Kidney capillary endothelial cell (primary cell): Measurements from ENCODE around the gene STXBP6.

Source experiments
- DNase-seq: peaks from one replicate; pipeline ENCODE4 v3.0.0-alpha.2; 2018; ENCODE audit warnings: low spot score

Gene STXBP6

GRCh38 chr14:24915403-24915921 is 134.5 kb downstream of the STXBP6 start:
- no peak for DNase-seq

DNA sequence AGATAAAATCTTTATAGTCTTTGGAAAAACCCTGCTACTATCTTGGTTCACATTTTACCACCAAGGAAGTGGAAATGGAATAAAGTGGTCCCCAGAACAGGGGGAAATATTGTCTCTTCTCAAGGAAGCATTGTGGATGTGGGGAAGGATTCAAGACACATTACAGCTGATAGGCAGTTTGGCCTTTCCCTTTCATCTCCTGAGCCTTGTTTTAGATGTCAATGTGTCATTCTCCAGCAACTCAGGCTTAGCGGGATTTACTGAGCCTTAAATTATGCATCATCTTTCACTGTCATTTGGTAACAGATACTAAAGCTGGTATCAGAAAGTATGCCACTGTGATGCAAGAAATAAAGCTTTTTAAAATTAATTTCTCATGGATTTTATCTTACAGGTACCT is 136.2 kb downstream of the STXBP6 start:
- no peak for DNase-seq

DNA sequence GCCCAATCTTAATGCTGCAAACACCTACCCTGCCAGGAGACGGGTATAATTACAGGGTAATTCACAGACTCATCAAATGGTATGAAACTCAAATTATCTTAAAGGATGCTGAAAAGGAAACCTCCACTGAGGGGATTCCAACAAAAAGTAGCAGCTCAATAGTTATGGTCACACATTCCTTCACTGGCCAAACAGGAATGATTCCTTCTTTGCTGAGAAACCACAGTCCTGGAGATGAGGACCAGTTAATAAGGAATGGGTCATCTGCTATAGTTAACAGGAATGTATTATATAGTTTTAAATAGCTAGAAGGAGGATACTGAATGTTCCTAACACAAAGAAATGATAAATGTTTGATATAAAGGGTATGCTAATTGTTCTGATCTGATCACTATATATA is 136.9 kb downstream of the STXBP6 start:
- DNase-seq, result no peak

DNA sequence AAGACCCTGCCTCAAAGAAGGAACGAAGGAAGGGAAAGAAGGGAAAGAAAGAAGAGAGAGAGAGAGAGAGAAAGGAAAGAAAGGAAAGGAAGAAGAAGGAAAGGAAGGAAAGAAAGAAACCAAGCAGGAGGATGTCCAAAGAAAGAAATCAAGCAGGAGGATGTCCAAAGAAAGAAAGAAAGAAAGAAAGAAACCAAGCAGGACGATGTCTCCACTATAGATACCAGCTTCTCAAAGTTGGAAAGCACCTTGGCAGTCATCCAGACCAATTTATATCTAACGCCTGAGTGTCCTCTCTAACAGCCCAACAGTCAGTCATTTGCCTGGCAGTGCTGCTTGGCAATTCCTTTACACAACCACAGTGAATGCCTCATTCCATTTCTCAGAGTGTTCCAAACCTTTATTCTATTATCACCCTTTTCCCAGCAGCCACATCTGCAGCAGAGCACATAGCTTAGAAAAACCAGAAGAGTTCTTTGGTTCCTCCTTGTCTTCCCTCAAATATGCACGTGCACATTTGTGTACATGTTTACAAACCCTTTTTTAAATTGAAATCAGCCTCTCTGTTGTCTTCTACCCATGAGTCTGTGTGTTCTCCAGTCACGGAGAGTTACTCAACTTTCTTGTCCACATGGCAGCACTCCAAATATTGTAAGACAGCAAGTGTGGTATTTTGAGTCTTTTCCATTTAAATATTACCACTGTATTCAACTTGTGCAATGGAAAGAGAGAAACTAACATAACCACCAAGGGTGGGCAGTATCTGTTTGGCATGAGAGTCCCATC is 138.4 kb downstream of the STXBP6 start:
- no peak for DNase-seq

GRCh38 chr14:24910408-24910986 is 139.4 kb downstream of the STXBP6 start:
- DNase-seq, result no peak

GRCh38 chr14:24909523-24910302 is 140.2 kb downstream of the STXBP6 start:
- no peak for DNase-seq

DNA sequence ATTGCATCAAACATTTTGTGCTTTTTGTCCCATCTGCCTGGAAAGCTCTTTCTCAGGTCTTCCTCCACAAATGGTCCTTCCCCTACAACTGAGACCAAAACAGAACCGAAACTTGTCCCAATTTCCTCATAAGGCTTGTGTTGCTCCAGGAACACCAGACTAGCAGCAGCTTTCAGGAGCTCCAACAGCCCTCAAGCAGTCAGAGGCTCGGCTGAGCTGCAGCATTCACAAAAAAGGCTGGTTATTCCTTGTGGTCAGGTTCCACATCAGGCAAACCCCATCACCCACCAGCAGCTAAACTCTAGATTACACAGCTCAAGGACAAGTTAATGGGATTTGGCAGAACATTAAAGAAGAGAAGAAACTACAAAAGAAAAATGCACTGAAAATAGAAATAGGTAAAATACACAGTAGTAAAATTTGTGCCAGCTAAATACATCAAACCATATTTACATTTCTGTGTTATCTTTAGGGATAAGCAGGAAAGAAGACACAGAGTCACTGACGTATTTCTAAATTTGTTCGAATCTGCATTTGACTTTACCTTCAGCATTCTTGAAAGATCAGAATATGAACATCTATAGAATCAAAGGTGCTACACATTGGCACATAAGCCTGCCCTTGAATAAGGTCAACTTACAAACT is 141.2 kb downstream of the STXBP6 start:
- DNase-seq, result no peak

GRCh38 chr14:24904533-24904932 is 145.4 kb downstream of the STXBP6 start:
- no peak for DNase-seq

DNA sequence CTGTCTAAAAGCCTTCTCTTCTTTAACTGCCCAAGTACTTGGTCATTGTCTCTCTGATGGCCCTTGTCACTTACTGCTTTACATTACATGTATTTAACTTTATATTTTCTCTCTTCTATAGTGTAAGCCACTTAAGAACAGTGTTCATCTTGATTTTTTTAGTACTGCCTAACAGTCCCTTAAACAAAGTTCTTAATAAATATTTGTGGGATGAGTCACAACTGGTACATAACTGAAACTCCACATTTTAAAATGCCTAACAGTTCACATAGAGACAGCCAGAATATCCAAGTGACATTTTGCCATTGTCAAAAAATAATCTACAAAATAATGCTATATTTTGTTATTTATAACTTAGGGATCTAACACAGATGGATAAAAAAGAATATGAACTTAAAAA is 146.6 kb downstream of the STXBP6 start:
- DNase-seq, result peak; percentile 32

DNA sequence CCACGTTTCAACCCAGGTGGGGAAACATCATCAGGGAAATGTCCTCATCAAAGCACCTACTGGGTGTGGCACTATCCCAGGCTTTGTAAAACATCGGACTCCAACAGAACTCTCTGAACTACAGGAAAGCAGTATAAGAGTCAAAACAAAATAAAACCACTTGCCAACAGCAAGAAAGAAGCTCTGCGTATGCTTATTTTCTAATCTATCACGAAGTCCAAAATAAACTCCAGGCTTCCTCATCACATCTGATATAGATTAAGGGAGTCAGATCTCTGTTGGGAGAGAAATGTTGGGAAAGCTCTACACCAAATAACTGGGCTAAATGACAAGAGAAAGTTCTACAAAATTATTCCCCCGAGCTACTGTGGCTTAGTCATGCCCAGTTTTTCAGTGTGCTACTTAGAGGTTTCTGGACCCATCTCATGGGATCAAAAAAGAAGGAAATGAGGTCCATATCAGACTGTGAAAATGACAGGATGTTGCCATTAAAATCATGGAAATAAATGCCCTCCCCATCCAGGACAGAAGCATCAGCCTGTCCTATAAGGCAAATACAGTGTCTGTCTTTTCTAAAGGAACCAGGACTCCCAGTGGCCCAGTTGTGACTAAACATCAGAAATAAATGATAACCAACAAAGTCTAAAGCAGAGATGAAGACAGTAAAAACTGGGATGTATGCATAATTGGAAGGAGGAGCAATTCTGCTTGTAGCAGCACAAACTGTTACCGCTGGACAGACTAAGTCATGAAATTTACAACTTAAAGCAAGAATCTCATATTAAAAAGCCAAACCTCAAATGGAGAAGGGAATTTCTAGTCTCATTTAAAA is 149.5 kb downstream of the STXBP6 start:
- no peak for DNase-seq

DNA sequence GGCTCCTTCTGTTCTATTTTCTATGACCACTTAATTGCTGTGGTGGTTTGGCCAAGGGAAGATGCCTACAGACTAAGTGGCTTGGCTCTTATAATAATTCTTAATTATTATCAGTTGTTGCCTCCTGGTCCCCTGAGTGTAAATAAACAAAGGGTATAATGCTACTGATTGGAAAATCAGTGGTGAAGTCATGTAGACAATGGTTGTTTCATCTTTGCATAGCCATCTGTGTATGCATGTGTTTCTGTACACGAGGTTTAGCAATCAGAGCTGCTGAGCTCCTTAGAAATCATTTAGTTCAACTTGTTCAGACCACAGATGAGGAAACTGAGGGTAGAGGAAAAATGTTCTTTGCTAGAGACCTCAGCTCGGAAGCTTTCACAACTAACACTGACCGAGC is 152.2 kb downstream of the STXBP6 start:
- DNase-seq, result no peak

- DNase-seq, result no peak
Observed at GRCh38 chr14:24895622-24896021, 154.3 kb downstream of the STXBP6 start.

- no peak for DNase-seq
Observed at GRCh38 chr14:24895243-24895583, 154.7 kb downstream of the STXBP6 start.

DNA sequence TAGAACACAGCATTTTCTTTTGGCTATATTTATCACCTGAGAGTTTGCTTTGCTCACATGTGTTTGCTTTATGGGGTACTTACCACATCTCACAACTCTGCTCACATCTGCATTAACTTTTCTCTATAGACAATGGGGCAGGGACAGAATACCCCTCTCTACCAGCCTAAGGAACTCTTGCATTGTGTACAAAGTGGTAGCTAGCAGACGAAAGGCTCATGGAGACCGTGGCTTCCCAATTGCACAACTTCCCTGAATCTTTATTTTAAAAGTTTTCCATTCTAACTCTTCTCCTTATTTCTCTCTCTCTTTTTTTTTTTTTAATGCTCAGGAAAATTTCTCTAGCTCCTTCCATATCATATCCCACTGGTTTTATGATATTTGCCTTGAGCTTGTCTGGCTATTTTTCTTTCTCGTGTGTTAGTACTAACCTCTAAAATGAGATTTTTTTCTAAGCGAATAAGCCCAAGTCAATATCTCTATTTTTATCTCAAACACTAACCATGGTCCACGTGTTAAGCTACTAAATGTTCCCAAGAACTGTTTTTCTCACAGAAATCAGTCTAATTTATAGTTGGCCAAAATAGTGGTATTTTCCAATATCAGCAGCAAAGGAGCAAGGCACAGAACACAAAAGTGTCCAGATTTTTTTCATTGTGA is 155.2 kb downstream of the STXBP6 start:
- DNase-seq, result no peak

DNA sequence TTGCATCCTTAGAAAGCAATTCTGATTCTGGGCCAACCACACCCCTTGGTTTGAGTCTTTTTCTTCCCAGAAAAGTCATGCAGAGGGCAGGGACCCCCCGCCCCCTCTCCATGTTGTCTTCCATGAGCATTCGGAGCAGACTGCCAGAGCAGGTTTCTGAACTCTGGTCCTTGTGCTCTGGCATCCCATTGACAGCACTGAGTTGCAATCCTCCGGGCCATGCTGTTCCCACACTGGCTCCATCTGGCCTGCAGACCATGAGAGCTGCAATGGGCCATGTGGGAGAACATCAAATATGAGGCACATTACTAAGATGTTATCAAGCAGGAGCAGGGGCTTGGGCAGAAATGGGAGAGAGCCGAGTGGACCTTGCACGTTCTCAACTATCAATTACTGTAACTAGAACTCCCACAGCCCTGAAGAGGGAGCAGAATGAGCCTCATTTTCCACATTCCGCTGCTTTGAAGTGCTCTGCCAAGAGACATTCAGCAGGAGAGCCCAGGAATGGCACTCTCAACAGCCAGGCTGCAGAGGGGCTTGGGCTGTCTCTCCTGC is 157.4 kb downstream of the STXBP6 start:
- no peak for DNase-seq

DNA sequence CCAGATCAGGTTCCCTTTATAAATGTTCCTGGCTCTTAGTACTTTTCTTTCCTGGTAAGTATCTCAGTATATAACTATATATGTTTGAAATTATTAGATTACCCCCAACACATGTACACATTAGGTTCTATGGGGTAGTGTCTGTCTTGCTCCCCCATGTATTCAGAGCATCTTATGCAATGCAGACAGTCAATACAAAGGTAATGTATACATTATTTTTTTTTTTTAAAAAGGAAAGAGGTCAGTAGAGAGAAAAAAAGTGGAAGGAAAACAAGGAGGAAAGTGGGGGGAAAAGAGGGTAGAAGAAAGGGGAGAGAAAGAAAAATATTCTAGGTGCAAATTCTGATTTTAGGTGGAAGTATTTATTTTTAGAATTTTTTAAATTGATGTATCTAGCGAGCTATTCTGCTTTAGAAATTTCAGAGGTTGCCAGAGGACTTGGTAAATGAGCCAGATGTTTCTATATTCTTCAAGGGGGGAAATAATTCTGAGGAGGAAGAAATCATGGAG is 157.9 kb downstream of the STXBP6 start:
- DNase-seq, result no peak

DNA sequence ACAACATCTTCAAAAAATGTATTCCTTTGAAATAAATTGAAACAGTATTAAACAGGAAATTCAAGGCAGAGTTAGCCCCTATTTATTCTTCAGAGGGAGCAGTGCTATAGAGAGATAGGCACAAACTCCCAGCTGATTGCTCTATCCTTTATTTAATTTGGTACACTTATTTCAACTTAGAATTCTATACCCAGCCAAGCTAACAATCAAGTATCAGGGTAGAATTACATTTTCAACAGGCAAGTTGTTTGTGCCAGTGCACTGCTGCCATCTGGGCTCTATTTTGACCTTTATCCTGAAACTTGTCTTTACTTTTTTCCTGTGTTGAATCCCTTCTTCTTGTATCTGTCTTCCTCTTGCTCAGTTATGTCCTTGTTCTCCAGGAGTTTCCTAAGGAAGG is 159.2 kb downstream of the STXBP6 start:
- DNase-seq, result no peak

GRCh38 chr14:24889843-24890242 is 160.1 kb downstream of the STXBP6 start:
- DNase-seq, result no peak

DNA sequence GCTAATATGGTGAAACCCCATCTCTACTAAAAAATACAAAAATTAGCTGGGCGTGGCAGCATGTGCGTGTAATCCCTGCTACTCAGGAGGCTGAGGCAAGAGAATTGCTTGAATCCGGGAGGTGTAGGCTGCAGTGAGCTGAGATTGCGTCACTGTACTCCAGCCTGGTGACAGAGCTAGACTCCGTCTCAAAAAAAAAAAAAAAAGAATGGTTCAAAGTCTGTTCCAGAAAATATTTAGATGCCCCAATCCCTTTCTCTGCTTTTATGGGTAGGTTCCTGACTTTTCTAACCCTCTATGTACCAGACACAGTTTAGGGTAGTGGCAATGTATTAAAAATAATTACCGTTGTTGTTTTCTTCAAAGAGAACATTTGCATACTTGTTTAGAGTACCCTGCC is 161.4 kb downstream of the STXBP6 start:
- no peak for DNase-seq

DNA sequence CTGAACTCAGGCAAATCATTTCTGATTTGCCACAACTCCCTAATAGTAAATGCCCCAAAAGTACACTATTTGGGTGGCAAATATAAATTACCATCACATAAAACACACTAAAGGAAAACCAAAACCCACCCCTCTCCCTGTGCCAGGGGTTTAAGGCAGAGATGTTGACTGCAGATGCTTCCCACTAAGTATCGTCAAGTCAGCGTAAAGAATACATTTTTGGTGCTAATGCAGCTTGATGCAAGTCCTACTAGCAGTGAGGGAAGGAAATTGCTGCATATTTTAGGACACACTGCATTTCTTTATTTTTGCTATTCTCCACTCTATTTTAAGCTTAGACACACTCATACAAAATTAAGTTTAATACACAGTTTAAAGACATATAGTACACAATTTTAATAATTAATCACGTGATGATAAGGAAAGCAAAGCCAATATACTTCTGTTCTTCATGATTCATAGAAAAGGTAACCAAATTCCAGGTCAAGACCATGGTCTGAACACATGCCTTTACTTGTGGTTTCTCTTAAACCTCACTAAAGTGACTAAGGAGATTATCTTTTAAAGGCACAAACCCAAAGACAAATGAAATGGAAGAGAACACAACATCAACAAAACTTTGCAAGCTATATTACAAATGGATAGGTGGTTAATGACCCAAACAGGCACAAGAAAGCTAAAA is 162.2 kb downstream of the STXBP6 start:
- no peak for DNase-seq
